ENCODE measurements around the gene C4BPB.

Gene C4BPB

DNA sequence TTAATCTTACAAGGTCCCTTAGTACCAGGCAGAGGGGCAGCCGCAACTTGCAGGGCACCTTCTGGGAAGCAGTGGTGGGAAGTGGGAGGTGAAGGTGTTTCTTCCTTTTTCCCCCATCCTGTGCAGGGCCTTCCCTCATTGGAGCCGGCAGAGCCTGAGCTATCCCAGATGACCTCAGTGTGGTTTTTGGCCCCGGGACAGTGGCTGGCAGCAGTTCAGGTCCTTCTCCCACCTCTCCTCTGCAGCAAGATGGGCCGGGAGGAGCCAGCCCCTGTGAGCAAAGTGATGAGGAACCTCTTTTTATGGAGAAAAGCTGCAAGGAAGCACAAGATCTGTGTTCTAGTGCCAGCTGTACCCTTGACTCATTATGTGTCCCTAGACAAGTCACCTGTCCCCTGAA, 28.8 kb upstream of the C4BPB start:
- DNase-seq (ENCODE audit: low read depth) = no peak

DNA sequence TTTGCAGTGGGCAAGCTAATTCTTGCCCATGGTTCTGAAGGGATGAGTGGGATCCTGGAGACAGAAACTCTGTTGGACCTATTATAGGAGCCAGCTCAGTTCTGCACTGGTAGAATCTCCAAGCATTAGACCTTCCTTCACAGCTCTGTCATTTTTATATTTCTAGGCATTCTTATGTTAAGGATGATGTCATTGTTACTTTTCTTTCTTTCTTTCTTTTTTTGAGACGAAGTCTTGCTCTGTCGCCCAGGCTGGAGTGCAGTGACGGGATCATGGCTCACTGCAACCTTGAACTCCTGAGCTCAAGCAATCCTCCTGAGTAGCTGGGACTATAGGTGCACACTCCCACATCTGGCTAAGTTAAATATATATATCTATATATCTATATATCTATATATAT, 28.1 kb upstream of the C4BPB start:
- DNase-seq (ENCODE audit: low read depth) = no peak

DNA sequence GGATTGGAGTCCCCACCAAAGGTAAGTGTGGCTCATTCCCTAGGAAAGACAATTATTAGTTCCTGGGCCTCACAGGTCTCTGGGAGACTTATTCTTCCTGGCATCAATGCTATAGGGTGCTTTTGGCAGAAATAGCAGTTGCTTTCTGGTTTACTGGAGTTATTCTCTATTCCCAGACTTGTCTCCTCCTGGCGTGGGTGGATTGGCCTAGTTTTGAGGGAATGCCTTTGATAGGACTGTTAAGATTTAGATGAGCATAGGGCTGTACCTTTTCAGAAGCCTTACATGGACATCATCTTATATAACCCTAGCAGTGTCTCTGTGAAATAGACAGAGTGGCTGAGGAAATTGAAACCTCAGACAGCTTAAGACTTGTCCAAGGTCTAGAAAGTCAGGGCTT, 26.6 kb upstream of the C4BPB start:
- DNase-seq (ENCODE audit: low read depth) = no peak

DNA sequence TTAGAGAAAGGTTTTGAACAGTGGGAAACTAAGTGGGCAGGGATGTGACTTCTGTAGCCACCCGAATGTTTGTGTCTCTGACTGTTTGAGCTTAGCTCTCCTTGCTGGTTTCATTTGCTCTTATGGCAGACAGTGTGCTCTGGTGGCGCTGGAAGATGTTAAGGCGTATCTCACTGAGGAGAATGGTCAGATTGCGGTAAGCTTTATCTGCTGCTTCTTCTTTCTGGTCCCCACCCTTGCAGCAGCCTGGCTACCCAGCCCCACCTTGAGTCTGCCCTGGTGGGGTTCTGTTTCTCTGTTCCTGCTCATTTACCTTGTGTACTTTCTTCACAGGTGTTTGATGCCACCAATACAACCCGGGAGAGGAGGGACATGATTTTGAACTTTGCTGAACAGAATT, 25.6 kb upstream of the C4BPB start:
- DNase-seq (ENCODE audit: low read depth) = no peak

DNA sequence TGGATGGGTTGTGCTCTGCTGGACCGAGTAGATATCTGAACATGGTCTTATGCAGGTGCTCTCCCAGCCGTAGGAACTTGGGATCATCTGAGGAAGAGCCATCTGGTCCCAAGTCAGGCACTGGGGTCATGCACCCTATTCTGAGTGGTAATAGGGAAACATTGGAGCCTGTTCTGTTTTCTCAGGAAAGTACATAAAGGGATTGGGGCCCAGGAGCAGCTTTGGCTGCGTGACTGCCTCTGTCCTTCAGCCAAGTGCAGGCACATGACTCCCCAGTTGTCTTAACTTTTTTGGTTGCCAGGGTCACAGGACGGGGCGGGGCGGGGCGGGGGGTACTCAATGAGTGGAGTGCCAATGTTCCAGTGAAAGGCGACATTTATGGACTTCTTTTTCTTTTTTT, 24.1 kb upstream of the C4BPB start:
- no peak for DNase-seq (ENCODE audit: low read depth)

DNA sequence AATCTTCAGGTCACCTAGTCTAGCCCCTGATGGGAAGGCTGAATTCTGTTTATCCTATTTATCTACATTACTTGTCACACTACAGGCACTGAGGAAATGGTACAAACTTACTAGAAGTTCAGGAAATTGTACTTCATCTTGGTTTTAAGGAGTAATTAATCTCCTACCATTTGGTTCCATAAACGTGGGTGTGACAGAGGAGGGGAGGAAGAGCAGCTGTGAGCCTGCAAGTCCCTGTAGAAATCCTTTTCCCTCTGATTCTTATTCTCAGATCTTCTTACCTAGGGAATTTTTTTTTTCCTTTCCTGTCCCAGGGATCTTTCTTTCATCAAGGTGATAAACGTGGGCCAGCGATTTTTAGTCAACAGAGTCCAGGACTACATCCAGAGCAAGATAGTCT, 21.5 kb upstream of the C4BPB start:
- no peak for DNase-seq (ENCODE audit: low read depth)

DNA sequence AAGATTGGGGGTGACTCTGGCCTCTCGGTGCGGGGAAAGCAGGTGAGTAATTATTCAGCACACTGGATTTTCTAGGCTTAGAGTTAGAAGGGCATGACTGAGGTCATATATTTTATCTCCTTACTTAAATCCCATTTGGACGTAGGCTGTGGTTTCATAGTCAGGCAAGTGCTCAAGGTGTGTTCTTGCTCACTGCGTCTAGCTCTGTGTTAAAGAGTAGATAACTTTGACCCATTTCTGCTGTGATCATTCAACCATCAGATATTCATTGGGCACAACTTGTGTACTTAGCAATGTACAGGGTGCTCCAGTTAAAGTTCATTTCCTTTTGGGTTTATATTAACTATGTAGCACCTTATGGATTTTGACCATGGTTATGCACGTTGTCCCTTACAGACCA, 21.0 kb upstream of the C4BPB start:
- no peak for DNase-seq (ENCODE audit: low read depth)

DNA sequence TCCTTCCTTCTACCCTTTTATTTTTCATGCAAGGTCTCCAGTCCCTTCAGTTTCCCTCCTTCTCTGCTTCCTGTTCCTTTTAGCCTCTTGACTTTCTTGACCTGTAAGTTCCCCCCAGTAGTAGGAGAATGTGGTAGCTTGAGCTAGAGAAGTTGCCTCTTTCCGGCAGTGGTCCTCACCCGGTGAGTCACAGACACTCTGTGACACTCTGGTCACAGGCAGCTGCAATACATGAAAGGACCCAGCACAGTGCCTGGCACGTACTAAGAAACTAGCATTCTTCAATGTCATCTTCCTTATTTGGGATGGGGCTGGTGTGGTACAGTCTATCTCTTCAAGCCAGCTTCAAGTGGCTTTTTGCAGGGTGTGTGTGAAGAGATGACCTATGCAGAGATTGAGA, 19.6 kb upstream of the C4BPB start:
- no peak for DNase-seq (ENCODE audit: low read depth)

DNA sequence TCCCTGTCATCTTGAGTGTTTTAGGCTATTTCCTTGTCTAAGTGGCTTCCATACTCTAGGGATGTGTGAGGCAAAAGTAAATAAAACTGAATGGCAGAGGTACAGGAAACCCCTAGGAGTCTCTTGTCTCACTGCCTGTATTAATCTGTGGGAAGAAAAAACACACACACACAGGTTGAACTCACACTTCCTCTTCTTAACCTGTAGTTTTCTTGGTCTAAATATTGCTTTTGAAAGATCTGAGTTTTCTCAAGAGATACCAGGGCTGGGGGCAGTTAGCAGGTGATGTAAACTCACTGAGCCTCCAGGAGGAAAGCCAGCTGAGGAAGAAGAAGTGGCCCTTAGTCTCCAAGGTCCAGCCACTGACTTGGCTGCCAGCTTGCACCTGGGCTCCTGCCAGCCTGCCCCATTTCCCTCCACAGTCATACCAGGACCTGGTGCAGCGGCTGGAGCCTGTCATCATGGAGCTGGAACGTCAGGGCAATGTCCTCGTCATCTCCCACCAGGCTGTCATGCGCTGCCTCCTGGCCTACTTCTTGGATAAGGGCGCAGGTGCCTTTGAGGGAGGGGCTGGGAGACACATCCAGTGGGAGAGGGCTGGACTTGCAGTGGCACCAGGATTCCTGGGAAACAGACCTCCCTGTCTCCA, 18.7 kb upstream of the C4BPB start:
- DNase-seq (ENCODE audit: low read depth) = no peak

DNA sequence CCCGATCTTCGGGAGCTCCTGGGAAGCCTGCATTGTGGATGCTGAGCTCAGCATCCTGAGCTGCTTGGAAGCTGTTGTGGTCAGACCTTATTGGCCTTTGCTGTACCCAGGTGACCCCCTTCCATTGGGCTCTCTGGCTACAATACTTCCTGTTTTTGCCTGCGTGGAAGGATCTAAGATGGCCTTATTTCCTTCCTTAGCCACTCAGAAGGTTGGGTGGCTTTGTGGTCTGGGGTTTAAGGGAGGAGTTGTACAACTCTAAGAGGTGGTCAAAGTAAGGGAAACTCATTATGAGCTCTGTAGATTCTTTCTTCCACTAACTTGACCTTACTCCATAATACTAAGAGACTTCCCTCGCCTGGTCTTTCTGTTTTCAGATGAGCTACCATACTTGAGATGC, 17.8 kb upstream of the C4BPB start:
- no peak for DNase-seq (ENCODE audit: low read depth)

DNA sequence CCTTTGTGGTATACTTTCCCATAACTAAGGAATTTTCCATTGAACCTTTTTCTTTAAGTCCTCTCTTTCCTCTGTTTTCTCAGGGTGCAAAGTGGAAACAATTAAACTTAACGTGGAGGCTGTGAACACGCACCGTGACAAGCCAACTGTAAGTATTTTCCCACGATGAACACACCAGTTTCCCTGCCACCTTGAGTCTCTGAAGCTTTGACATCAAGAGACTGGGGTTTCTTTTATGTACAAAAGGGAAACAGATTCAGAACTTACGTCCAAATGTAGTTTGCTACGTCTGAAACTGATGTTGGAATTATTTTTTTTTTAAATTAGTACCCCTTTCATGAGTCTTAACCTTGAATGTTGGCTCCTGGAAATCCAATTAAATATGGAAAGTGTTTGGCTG, 17.2 kb upstream of the C4BPB start:
- no peak for DNase-seq (ENCODE audit: low read depth)

DNA sequence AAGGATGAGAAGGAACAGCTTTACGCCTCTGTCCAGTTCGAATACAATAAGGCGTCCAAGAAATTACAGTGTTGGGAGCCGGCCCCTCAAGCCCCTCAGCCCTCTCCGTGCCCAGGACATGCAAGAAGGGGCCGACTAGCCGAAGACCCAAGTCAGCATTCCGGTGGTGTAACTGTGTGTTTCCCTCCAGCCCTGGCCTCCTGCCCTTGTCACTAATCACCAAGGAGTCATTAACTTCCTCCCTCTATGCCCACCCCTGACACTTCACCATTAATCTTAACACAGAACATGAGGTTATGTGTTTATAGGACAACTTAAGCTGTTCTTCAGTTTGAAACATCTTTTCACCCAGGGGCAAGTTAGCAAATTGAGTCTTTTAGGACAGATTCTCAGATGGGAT, 16.4 kb upstream of the C4BPB start:
- no peak for DNase-seq (ENCODE audit: low read depth)

DNA sequence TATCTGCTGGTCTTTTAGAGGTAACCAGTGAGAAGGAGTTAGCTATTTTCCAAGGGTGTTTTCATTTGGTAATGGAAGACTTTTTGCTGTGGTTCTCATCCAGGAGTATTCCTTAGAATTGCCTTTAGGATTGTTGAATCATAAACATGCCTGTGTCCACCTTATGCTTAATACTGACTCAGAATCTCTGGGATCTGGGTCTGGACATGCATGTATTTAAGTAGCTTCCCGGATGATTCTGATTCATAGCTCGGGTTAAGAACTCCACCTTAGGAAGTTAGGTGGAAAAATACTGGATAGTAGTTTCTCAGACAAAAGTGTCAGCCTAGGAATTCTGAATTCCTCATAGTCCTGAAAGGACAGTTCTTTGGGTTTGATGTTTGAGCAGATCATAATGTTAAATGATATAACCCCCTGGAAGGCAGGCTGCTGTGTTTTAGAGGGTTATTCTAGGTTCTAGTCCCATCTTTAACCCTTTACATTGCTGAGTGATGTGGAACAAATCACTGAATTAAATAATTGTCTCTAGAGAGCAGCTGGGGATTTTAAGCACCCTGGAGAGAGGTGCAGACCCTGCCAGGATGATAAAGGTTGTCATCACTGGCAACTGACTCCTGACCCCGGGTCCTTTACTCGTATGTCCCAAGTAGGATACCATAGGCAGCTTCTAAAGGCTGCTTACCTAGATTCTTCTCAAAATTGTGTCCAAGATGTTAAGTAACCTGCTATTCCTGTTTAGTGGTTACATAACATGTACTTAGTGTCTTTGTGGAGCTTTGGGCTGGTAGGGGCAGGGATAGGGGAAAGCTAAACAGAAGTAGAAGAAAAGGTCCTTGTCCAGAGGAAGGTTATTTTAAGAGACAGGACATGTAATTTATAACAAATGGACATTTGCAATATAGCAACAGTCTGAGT, 14.5 kb upstream of the C4BPB start:
- no peak for DNase-seq (ENCODE audit: low read depth)

DNA sequence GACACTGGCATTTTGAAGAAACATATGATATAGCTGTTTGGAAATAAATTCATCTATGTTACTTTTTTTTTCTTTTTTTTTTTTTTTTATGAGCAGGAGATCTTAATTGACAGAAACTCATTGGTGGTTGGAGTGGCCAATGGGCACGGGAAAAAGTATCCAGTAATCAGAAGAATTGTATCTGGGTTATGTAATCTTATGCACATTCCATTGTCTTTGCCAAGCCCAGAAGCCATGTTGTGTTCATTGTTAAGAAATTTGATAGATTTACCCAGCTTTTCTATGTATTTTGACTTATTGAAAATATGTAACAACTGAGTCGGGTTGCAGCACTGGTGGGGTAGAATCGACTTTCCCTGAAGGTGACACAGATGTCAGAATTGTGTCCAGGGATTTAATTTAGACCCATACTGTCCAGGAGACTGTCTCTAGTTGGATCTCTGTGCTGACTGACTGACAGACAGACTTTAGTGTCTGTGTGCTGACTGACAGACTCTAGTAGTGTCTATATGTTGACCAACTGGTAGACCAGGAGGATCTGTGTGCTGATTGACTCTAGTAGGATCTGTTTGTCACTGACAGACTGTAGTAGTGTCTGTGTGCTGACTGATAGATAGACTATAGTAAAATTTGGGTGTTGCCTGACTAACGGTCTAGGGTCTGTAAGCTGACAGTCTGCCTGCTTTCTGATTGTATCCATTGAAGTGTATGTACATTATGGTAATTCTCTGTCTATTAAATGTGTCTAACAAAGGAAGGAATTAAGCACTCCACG, 12.3 kb upstream of the C4BPB start:
- DNase-seq (ENCODE audit: low read depth) = no peak

DNA sequence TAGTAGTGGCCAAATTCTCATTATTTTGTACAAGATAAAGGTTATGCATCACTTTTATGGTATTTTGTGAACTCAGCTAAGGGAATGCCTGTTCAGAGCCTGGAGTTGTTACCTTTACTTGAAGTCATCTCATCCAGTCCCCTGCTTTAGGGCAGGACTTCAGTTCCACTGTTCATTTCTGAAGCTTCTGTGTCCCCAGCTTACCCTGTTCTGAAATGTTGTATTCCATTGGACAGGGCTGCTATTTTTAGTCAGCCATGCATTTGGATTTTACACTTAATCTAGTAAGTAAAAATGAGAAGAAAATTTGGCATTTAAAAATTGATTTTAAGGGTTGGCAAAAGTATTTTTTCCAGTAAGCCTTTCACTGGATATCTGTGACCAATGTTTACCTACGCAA, 11.6 kb upstream of the C4BPB start:
- no peak for DNase-seq (ENCODE audit: low read depth)

DNA sequence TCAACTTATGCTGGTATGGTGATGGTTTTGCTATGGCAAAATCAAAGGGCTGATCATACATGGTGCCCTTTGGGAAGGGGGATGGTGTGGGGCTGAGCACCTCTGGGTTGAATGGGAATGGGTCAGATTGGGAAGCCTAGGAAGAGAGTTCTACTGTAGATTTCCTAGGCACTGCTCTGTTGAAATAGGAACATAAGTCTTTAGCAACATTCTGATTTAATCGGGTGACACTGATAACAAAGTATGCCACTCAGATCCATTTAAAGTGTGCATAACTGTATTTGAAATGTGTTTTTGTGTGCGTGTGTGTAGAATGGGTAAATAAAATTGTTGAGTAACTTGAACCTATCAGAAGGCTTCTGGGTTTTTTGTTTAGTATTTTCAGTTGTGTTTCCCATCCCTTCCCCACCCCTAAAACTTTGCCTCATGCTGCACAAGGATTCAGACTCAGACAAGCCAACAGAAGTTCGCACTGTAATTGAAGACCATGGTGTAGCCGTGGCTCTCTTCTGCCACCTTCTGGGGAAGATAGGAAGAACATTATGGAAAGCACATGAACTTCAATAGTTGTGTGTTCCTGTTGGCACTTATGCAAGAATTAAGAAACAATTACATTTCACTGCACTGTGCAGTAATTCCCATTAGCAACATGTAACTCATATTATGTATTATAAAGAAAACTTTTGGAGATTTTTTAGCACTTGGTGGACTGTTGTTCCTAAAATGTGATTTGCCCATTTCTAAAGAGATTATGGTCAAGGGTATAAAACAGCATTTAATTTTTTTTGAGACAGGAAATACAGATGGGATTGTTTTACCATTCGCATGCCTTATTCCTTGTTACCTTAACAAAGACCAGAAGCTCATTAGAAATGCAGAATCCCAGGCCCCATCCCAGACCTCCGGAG, 10.9 kb upstream of the C4BPB start:
- peak; percentile 51 for DNase-seq (ENCODE audit: low read depth)

DNA sequence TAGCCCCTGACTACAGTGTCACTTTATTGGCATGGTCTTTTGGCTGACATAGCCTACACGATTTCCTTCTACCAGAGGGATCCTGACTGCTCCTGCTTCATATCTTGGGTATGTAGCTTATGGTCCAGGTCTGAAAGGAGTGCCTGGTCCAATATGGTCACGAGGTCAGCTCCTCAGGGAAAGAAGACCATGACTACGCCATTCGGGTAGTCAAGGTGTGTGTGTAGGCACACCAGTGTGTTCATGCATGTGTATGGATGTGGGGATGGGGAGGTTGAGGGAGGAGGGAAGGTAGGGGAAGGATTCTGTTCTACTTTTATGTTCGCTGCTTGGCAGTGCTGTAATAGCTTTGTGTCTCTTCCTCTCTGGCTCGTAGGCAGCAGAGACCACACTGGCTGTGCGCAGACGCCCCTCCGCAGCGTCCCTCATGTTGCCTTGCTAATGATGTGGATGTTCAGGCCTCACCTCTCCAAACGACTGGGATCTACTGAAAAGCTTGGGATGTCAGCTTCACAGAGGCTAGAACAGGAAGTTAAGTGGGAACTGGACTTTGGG, 10.0 kb upstream of the C4BPB start:
- DNase-seq (ENCODE audit: low read depth) = no peak

DNA sequence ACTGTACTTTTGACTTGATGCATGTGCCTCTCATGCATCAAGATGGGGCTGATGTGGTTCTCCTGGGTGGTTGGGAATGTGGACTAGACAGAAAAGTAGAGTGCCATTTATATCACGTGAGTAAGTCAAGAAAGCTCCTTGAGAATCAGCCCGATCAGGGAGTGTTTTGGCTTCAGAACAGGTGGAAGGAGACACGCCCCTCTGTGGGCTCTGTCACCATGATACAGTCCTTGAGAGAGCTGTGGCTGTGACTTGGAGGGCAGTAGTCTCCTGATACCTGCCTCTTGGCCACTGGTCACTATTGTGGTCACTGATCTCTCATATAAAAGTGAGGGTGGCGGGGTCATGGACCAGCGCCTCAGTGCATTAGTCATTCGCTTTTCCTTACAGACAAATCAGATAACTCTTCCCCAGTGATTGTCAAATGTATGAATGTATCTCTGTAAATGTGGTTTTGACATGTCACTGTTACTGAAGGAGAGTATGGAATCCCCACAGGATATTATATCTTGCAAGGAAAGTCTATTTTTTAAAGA, 8.9 kb upstream of the C4BPB start:
- no peak for DNase-seq (ENCODE audit: low read depth)

DNA sequence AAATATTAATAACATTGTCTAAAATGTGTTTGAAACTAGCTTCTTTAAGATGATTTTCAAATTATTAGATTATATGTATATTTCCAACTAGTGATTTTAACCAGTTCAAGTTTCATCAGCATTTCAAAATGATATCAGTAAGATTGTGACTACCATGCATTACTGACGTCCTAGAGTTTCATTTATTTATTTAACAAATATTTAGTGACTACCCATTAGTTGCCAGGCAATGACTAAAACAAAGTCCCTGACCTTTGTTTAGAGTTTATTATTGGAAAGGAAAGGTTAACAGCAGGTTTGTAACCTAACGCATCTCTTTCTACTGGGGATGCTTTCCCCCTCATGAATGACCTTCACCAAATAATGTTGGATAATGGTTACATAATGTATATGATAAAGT, 7.6 kb upstream of the C4BPB start:
- no peak for DNase-seq (ENCODE audit: low read depth)

DNA sequence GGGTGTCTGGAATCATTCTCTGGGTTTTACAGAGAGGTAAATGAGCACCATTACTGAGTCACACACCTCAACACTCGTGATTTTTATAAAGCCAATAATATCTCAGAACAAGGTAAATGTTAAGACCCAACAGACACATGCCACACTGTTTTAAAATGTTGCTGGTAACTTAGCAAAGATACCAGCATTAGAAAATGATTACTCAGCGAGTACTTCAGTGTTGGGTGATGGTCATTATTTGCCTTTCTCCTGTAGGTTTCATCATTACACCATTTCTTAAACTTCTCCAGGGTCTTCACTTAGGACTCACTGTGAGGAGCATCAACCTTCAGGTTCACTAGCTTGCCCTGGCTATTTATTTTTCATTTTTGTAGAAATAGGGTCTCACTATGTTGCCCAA, 6.9 kb upstream of the C4BPB start:
- no peak for DNase-seq (ENCODE audit: low read depth)

DNA sequence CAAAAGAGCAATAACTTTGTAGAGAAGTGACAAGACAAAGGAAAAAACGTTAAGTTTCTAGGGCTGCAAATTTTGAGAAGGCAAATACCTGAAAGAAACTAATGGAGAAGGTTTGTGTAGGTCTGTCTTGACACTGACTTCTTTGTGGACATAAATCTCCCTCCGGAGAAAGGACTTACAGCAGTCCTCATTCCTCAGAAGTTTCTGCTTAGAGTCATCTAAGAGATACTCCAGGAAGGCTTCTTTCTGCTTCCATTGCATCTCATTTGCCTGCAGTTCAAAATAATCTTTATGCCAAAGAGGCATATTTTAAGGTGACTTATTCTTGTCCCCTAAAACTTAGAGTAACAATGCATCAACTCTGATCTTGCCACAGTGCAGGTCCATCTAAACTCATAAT, 4.4 kb upstream of the C4BPB start:
- DNase-seq (ENCODE audit: low read depth) = peak; percentile 10
